Coronary artery (tissue), 2 donors: Measurements from ENCODE around the gene ARPC5.

ENCODE experiments used
- DNase-seq: peaks from one replicate; pipeline ENCODE4 v3.0.0-alpha.2; 2017; ENCODE audit warnings: low spot score
- H3K27ac ChIP-seq, 2 donors: fragments of 200-600 bp; sonication (generic); one replicate each; pipeline ENCODE4 v1.5.1; 2016 to 2019
- H3K4me3 ChIP-seq: fragments of 200-600 bp; sonication (generic); 2 replicates; pipeline ENCODE4 v1.5.1; 2016; ENCODE audit warnings: mild to moderate bottlenecking, moderate library complexity
- TF ChIP-seq, protein P1 (sequence below): fragments of 200-600 bp; sonication (generic); IDR thresholded peaks from one replicate; pipeline ENCODE4 v1.5.1; 2019; ENCODE audit warnings: antibody characterized with exemption

The ARPC5 gene

DNA sequence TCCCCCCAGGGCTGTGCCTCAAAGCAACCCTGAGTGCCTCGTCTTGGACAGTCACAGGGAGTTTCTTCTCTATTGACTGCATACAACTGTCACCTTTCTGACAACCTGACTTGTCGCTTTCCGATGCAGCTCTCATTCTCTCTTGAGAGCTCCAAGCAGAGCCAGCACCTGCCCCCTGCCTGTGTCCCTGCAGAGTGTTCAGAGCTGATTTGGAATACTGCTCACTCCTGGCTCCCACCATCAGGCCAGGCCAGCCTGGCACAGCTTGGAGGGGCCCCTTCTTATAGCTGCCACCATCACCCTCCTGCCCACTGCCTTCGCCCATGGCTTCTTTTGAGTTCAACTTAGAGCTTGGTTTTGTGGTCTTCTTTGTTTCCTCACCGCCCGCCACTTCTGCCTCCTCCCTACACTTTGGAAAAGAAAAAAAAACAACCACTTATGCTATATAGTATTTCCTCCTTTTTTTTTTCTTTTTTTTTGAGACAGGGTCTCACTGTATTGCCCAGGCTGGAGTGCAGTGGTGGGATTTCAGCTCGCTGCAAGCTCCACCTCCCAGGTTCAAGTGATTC is 57.6 kb downstream of the ARPC5 start:
- Histone ChIP-seq H3K4me3 (no peak overlapping the region), H3K27ac (peak overlapping the region; percentile 41 to 79)
- no peak for DNase-seq
- TF ChIP-seq, protein P1, sequence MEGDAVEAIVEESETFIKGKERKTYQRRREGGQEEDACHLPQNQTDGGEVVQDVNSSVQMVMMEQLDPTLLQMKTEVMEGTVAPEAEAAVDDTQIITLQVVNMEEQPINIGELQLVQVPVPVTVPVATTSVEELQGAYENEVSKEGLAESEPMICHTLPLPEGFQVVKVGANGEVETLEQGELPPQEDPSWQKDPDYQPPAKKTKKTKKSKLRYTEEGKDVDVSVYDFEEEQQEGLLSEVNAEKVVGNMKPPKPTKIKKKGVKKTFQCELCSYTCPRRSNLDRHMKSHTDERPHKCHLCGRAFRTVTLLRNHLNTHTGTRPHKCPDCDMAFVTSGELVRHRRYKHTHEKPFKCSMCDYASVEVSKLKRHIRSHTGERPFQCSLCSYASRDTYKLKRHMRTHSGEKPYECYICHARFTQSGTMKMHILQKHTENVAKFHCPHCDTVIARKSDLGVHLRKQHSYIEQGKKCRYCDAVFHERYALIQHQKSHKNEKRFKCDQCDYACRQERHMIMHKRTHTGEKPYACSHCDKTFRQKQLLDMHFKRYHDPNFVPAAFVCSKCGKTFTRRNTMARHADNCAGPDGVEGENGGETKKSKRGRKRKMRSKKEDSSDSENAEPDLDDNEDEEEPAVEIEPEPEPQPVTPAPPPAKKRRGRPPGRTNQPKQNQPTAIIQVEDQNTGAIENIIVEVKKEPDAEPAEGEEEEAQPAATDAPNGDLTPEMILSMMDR = no peak

DNA sequence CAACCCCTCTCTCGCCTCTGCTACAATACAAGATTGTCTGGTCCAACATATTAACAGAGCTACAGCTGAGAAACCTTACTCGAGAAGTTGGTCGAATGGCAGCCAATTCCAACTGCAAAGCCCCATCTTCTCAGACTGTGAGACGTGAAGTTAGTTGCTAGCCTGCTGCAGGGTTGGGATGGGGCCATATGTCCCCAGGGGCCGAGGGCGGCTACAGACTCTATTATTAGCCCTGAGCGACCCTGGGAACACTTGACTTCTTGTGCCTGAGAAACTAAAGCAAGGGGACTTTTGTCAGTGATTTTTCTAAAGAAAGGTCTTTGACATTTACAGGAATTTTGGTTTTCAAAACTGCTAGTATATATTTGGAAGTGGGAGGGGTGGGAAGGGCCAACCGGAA is 59.0 kb downstream of the ARPC5 start:
- no peak for DNase-seq
- no peak overlapping the region for H3K4me3 ChIP-seq
- TF ChIP-seq, protein P1 = no peak
- H3K27ac ChIP-seq = peak overlapping the region; percentile 56 to 79

DNA sequence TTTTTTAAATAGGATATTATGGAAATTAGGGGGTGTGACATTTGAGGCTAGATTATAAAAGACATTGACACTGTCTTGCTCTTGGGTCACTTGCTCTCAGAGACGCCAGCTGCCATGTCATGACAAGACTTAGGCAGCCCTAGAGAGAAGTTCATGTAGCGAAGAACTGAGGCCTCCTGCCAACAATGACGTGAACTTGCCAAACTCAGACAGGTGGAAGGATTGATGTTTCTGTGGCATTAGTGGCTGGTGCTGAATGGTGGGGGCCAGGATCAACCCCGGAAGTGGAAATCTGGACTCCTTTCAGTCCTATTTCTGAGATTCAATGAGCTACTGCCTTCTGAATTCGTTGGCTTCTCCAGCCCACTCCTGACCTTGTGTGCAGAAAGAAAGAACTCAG is 60.0 kb downstream of the ARPC5 start:
- TF ChIP-seq, protein P1 = no peak
- H3K4me3 ChIP-seq = no peak overlapping the region
- no peak for DNase-seq
- H3K27ac ChIP-seq = peak overlapping the region; percentile 36 to 56

DNA sequence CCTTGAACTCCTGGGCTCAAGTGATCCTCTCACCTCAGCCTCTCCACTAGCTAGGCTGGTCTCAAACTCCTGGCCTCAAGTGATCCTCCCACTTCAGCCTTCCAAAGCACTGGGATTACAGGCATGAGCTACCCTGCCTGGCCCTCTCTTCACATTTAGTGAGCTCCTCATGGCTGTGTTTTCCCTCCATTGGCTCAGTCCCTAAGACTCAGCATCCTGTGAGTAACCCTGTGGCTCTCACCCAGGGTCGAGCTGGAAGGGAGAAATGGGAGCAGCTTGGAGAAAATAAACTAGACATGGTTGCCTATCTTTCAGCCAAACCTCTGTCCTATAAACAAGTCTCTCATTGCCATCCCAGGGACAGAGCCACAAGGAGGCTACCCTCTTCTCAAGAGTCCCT is 62.9 kb downstream of the ARPC5 start:
- TF ChIP-seq, protein P1 = no peak
- Histone ChIP-seq H3K4me3 (no peak overlapping the region), H3K27ac (no peak overlapping the region)
- no peak for DNase-seq

DNA sequence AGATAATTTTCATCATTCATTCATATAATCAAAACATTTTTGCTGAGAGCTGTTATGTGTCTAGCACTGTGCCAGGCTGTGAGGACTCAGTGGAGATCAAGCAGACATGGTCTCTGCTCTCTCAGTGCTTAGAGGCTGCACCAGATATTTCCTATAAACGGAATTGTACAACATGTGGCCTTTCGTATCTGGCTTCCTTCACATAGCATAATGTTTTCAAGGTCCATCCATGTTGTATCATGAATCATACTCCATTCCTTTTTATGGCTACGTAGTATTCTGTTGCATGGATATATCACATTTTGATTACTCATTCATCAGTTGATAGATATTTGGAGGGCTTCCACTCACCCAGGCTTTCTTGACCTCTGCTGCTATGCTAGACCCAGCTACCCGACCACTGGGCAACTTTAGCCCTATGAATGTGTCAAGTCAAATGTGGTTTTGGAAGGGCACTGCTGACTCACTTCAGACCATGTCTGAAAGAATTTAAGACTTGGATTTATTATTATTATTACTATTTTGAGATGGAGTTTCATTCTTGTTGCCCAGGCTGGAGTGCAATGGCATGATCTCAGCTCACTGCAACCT is 63.8 kb downstream of the ARPC5 start:
- no peak for DNase-seq
- H3K27ac ChIP-seq = peak overlapping the region in 1 of 2 donors; percentile 19
- TF ChIP-seq, protein P1 = no peak
- no peak overlapping the region for H3K4me3 ChIP-seq
